ENCODE data around the gene SGCD.

DNA sequence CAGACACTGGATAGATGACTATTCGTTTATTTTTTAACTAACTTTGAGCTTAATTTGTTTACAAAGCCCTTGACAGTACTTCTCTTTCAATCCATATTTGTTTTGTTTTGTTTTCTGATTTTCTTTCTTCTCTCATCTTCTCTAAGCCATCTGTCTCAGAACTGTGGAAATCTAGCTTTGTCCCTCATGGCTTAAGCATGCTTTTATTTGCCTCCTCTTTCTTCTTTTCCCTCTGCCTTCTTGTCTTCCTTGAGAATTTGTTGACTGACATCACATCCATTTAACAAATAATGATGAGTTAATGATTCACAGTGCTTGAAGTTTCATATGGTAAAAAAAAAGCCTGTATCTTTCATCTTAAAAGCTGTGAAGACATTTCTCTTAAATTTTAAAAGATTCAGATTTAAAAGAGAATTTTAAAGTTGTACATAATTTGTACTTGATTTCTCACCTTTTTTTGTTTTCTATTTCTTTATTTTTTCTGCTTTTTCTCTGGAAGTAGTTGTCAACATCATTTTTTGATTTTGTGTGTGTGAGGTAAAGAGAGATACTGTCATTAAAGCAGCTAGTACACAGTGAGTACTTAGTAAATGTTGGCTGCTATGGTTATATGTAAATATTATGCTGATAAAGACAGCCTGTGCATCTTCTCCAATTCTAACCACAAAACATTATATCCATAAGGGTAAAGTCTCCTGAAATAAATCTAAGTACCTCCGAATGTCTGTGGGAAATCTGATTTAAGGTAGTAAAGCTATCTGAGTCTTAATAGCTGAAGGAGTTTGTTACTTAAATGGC lies 13.9 kb upstream of the SGCD start:
- no peak for TF ChIP-seq EZH2phosphoT487 (IDR thresholded peaks at IDR 0.05; ENCODE audit: low read depth)
- TF ChIP-seq, protein P1, sequence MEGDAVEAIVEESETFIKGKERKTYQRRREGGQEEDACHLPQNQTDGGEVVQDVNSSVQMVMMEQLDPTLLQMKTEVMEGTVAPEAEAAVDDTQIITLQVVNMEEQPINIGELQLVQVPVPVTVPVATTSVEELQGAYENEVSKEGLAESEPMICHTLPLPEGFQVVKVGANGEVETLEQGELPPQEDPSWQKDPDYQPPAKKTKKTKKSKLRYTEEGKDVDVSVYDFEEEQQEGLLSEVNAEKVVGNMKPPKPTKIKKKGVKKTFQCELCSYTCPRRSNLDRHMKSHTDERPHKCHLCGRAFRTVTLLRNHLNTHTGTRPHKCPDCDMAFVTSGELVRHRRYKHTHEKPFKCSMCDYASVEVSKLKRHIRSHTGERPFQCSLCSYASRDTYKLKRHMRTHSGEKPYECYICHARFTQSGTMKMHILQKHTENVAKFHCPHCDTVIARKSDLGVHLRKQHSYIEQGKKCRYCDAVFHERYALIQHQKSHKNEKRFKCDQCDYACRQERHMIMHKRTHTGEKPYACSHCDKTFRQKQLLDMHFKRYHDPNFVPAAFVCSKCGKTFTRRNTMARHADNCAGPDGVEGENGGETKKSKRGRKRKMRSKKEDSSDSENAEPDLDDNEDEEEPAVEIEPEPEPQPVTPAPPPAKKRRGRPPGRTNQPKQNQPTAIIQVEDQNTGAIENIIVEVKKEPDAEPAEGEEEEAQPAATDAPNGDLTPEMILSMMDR (IDR thresholded peaks at IDR 0.05; ENCODE audit: low read depth, low read length), result no peak
